GM12873 (cell line): ENCODE measurements around the gene PATJ.

Source experiments
- TF ChIP-seq, protein P1 (sequence below): IDR thresholded peaks from 2 replicates; pipeline ENCODE4 v1.5.1; 2012; ENCODE audit warnings: low read depth, mild to moderate bottlenecking, moderate library complexity, low read length, control low read depth; ENCODE audit not compliant: insufficient read depth; ENCODE audit errors: missing control alignments

The PATJ gene

DNA sequence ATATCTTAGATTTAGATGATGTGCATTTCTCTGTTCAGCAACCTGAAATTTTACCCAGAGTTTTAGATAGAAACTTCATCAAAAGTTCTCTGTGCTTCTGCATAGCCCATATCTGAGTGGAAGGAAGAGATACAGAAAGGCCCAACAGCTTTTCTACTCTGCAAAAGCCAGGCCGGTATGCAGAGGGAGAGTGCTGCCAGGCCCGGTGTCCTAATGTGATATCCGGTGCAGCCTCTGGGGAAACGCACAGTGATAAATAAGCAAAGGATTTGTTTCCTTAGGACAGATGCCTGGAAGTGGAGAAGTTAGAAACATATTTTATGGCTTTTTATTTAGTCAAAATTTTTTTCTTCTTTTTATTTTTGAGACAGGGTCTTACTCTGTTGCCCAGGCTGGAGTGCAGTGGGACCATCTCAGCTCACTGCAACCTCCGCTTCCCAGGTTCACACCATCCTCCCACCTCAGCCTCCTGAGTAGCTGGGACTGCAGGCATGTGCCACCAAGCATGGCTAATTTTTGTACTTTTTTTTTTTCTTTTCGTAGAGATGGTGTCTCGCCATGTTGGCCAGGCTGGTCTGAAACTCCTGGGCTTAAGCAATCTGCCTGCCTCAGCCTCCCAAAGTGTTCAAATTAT lies 145.8 kb downstream of the PATJ start:
- TF ChIP-seq, protein P1, sequence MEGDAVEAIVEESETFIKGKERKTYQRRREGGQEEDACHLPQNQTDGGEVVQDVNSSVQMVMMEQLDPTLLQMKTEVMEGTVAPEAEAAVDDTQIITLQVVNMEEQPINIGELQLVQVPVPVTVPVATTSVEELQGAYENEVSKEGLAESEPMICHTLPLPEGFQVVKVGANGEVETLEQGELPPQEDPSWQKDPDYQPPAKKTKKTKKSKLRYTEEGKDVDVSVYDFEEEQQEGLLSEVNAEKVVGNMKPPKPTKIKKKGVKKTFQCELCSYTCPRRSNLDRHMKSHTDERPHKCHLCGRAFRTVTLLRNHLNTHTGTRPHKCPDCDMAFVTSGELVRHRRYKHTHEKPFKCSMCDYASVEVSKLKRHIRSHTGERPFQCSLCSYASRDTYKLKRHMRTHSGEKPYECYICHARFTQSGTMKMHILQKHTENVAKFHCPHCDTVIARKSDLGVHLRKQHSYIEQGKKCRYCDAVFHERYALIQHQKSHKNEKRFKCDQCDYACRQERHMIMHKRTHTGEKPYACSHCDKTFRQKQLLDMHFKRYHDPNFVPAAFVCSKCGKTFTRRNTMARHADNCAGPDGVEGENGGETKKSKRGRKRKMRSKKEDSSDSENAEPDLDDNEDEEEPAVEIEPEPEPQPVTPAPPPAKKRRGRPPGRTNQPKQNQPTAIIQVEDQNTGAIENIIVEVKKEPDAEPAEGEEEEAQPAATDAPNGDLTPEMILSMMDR: no peak

DNA sequence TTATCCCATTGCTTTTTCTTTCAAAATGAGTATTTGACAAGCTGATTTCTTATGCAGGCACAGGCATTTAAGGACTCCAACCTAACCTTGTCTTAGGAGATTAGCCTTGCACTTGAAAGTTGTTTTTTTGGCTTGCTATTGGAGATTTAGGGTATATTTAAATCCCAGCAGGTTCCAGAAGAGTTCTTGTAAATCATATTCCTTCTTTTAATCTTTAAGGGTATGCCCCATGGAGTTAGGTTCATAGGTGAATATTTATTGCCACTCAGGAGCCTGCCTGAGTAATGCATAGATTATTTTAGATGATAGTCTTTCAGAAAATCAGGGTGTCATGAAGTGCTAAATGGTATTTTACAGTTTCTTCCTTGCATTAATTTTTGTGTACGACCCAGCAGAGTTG lies 146.5 kb downstream of the PATJ start:
- TF ChIP-seq, protein P1: no peak

DNA sequence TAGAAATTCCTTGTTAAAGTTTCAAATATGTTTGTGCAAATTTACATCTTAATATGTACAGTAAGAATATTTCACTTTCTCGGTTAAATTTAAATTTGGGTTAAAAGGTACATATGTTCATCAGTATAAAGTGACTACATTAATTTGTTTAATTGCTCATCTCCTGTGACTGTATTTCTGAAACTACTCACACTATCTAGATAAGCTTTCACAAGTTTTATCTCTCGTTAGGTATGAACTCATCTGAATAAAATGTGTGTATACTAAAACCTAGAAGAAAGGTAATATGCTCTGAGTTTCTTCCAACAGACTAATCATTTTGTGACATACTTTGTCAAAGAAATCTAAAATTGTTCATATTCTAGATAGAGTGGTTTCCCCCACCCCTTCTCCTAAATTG lies 150.7 kb downstream of the PATJ start:
- TF ChIP-seq, protein P1: no peak

DNA sequence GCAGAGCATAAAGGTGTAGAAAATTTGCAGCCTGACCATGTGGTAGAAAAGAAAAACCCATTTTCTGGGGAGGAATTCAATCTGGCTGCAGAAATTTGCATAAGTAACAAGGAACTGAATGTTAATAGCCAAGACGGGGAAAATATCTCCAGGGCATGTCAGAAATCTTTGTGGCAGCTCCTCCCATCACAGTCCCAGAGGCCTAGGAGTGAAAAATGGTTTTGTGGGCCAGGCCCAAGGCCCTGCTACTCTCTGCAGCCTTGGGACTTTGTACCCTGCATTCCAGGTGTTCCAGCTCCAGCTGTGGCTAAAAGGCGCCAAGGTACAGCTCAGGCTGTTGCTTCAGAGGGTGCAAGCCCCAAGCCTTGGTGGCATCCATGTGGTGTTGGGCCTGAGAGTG lies 152.9 kb downstream of the PATJ start:
- TF ChIP-seq, protein P1: no peak

DNA sequence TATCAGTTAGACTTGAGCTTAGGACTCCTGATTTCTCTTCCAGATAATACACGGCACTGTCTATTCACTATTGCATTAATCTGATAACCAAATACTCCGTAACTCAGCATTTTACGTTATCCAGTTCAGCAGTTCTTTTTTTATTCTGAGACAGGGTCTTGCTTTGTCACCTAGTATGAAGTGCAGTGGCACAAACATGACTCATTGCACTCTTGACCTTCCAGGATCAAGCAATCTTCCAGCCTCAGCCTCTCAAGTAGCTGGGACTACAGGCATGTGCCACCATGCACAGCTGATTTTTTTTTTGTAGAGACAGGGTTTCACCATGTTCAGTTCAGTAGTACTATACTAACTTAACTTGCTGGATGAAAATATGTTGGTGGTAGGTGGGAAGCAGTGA lies 156.4 kb downstream of the PATJ start:
- TF ChIP-seq, protein P1: no peak

DNA sequence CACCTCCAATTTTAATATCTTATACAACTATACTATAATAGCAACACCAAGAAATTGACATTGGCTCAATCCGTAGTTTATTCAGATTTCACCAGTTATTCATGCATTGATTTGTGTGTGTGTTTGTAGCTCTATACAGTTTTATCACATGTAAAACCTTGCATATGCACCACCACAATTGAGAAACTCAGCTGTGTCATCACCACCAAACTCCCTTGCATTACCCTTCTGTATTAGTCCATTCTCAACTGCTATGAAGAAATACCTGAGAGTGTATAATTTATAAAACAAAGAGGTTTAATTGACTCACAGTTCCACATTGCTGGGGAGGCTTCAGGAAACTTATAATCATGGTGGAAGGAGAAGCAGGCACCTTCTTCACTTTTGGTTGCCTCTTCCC lies 162.1 kb downstream of the PATJ start:
- TF ChIP-seq, protein P1: no peak

DNA sequence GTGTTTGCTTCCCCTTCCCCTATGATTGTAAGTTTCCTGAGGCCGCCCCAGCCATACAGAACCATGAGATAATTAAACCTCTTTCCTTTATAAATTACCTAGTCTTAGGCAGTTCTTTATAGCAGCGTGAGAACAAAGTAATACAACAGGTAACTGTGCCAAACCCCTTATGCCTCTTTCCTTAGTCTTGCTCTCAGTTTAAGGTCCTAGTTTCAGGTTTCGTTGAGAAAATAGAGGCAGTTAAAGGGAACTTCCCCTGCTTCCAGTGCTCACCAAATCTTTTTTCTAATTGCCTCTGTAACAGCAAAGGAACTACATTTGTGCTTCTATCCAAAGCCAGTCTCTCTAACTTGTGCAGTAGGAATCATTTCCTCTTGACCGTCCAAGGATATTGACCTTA lies 164.8 kb downstream of the PATJ start:
- TF ChIP-seq, protein P1: no peak

DNA sequence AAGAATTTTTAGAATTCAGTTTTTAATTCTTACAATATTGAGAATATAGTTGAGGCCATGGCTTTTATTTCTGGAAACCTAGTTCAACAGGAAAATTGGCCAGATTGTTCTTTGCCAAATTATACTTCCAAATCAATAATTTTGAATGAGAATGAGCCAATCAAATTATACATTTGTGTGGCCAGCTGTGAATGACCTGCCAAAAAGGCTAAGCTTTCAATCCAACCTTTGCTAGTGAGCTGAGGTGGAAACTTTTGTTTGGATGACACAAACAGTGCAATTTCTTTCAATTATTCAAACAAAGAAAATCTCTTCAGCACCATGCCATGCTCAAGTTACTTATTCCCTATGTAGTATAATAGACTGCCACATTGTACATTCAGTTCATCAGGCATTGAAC lies 167.8 kb downstream of the PATJ start:
- TF ChIP-seq, protein P1: no peak
